A673 (cell line): ENCODE measurements around the gene CPOX. TPM values are rescaled to one million over a fixed set of nuclear protein-coding genes. Genes with fewer than 3 reads are reported as not detected.

ENCODE experiments used
- BruUV-seq: library from RNA; stranded (reverse); fragments of 400-500 nt; replicated peaks from 2 replicates; lab custom pipeline; 2021; lab: Mats Ljungman, UMichigan
- CTCF ChIA-PET: fragments of 300-600 bp; sonication (Branson Sonifier 250); formaldehyde crosslinking; loops from one replicate; lab custom pipeline; 2022; ENCODE audit warnings: antibody characterized with exemption; lab: Charles Lee
- POLR2A ChIA-PET: fragments of 300-600 bp; sonication (Branson Sonifier 250); formaldehyde crosslinking; loops from one replicate; lab custom pipeline; 2022; ENCODE audit warnings: antibody characterized with exemption; ENCODE audit not compliant: low non-redundant PET; lab: Charles Lee
- DNase-seq: peaks from one replicate; pipeline ENCODE4 v3.0.0-alpha.2; 2015; ENCODE audit warnings: low spot score
- H3K27ac ChIP-seq: fragments of 200-600 bp; sonication (generic); 2 replicates; pipeline ENCODE4 v1.5.1; 2016; ENCODE audit warnings: mixed run types, low read depth, mild to moderate bottlenecking, mixed read lengths, antibody characterized with exemption, low read length; ENCODE audit not compliant: poor library complexity, severe bottlenecking
- H3K27me3 ChIP-seq: fragments of 200-600 bp; sonication (generic); replicated peaks from 2 replicates; pipeline ENCODE4 v1.6.1; 2017; ENCODE audit warnings: mixed run types, low read depth, mild to moderate bottlenecking, mixed read lengths, antibody characterized with exemption, low read length; ENCODE audit not compliant: insufficient read depth, poor library complexity
- H3K36me3 ChIP-seq: fragments of 200-600 bp; sonication (generic); 2 replicates; pipeline ENCODE4 v1.6.1; 2016; ENCODE audit warnings: mixed run types, mild to moderate bottlenecking, mixed read lengths, antibody characterized with exemption, low read length; ENCODE audit not compliant: insufficient read depth, poor library complexity, severe bottlenecking
- H3K4me1 ChIP-seq: fragments of 200-600 bp; sonication (generic); 2 replicates; pipeline ENCODE4 v1.6.1; 2017; ENCODE audit warnings: mixed run types, mild to moderate bottlenecking, mixed read lengths, antibody characterized with exemption, low read length; ENCODE audit not compliant: insufficient read depth, poor library complexity, severe bottlenecking
- H3K4me3 ChIP-seq: fragments of 200-600 bp; sonication (generic); 2 replicates; pipeline ENCODE4 v1.5.1; 2016; ENCODE audit warnings: low read depth, mixed run types, mild to moderate bottlenecking, mixed read lengths, low read length; ENCODE audit not compliant: poor library complexity, severe bottlenecking
- H3K9me3 ChIP-seq: fragments of 200-600 bp; sonication (generic); 2 replicates; pipeline ENCODE4 v1.6.1; 2016; ENCODE audit warnings: mixed run types, low read depth, mild to moderate bottlenecking, mixed read lengths, antibody characterized with exemption, low read length; ENCODE audit not compliant: poor library complexity, severe bottlenecking
- CTCF ChIP-seq: fragments of 300-800, 200-600 bp; sonication (generic); conservative IDR thresholded peaks from 2 replicates; pipeline ENCODE4 v1.5.1; 2017; ENCODE audit warnings: low read depth, mild to moderate bottlenecking, antibody characterized with exemption, low read length, moderate library complexity, mixed read lengths
- EZH2 ChIP-seq: fragments of 200-600 bp; sonication (generic); IDR thresholded peaks from 2 replicates; pipeline ENCODE4 v1.6.1; 2017; ENCODE audit warnings: borderline replicate concordance, low read depth, mild to moderate bottlenecking, mixed read lengths, antibody characterized with exemption, low read length; ENCODE audit not compliant: poor library complexity, severe bottlenecking
- intact Hi-C: fragments of 100-400 bp; cut with micrococcal nuclease; formaldehyde crosslinking; loops from one replicate; pipeline ENCODE4 v1.10.0; 2022; ENCODE audit not compliant: unreplicated experiment
- total RNA-seq: library from RNA; stranded (reverse); gene quantifications from 2 replicates; pipeline ENCODE4 v1.2.3, GENCODE V29; 2021

The CPOX gene
- total RNA-seq, 1 experiment from 2014 or later = 27.7 TPM

- CTCF ChIA-PET = no interaction called here
- H3K9me3 ChIP-seq = no peaks in the 10 kb centered on the region
- TF ChIP-seq EZH2 = no peak
- TF ChIP-seq CTCF = no peak
- H3K27me3 ChIP-seq = no peaks in the 10 kb centered on the region
- H3K27ac ChIP-seq = no peak overlapping the region
- H3K4me3 ChIP-seq = no peak overlapping the region
- POLR2A ChIA-PET = no interaction called here
- intact Hi-C loops = no loop called here
- no peaks in the 10 kb centered on the region for H3K4me1 ChIP-seq
- BruUV-seq = no TSS peak
- H3K36me3 ChIP-seq = no peaks in the 10 kb centered on the region
- DNase-seq = no peak
Measured at GRCh38 chr3:98623572-98624280, 30.3 kb upstream of the CPOX start.

- Histone ChIP-seq H3K9me3 (no peaks in the 10 kb centered on the region), H3K27me3 (no peaks in the 10 kb centered on the region), H3K27ac (no peak overlapping the region), H3K4me3 (no peak overlapping the region), H3K36me3 (no peaks in the 10 kb centered on the region), H3K4me1 (no peaks in the 10 kb centered on the region)
- TF ChIP-seq EZH2 = no peak
- no peak for TF ChIP-seq CTCF
- no peak for DNase-seq
- ChIA-PET POLR2A (no interaction called here), CTCF (no interaction called here)
- BruUV-seq = no TSS peak
- intact Hi-C loops = no loop called here
Measured at GRCh38 chr3:98617841-98618240, 24.4 kb upstream of the CPOX start.

GRCh38 chr3:98613616-98614015, 20.2 kb upstream of the CPOX start:
- no peak for TF ChIP-seq CTCF
- TF ChIP-seq EZH2 = no peak
- intact Hi-C loops = no loop called here
- H3K4me3 ChIP-seq = no peak overlapping the region
- no peak for DNase-seq
- H3K27me3 ChIP-seq = no peaks in the 10 kb centered on the region
- no peaks in the 10 kb centered on the region for H3K4me1 ChIP-seq
- no TSS peak for BruUV-seq
- no peaks in the 10 kb centered on the region for H3K36me3 ChIP-seq
- CTCF ChIA-PET = no interaction called here
- no peaks in the 10 kb centered on the region for H3K9me3 ChIP-seq
- no peak overlapping the region for H3K27ac ChIP-seq
- POLR2A ChIA-PET = no interaction called here
